GM12878 (cell line): Measurements from ENCODE around the gene EIF2S2. TPM values are rescaled to one million over a fixed set of nuclear protein-coding genes. Genes with fewer than 3 reads are reported as not detected.

Source experiments
- ATAC-seq: fragments of 200-7000 bp; cut with Tn5 transposase; 3 replicates; pipeline ENCODE4 v1.9.1; 2020; ENCODE audit warnings: mild to moderate bottlenecking, moderate library complexity
- BruUV-seq: library from RNA; stranded (reverse); fragments of 400-500 nt; replicated peaks from 2 replicates; lab custom pipeline; 2021; lab: Mats Ljungman, UMichigan
- CTCF ChIA-PET: fragments of 300-600 bp; sonication (Branson Sonifier 250); formaldehyde crosslinking; extraction: SDS; loops from one replicate; lab custom pipeline; 2021; ENCODE audit warnings: inconsistent platforms; lab: Yijun Ruan, JAX
- POLR2A ChIA-PET: fragments of 350-600 bp; formaldehyde crosslinking; extraction: SDS; loops from one replicate; lab custom pipeline; 2021; ENCODE audit warnings: inconsistent platforms; lab: Charles Lee
- RAD21 ChIA-PET: fragments of 300-600 bp; sonication (Branson Sonifier 250); formaldehyde crosslinking; loops from one replicate; lab custom pipeline; 2023; ENCODE audit warnings: antibody characterized with exemption; ENCODE audit not compliant: unreplicated experiment; lab: Charles Lee
- SMC1A ChIA-PET: fragments of 300-600 bp; sonication (Branson Sonifier 250); formaldehyde crosslinking; loops from one replicate; lab custom pipeline; 2023; ENCODE audit not compliant: unreplicated experiment, uncharacterized antibody; lab: Charles Lee
- DNase-seq: peaks from one replicate; pipeline ENCODE4 v3.0.0-alpha.2; 2011; ENCODE audit warnings: low read depth, low spot score
- FAIRE-seq: peaks from 3 replicates; lab custom pipeline; 2011; peaks lifted over from hg19 to GRCh38; lab: Jason Lieb, UNC
- H2AFZ ChIP-seq: 2 replicates; pipeline ENCODE4 v1.6.0; 2011; ENCODE audit warnings: low read depth, low read length, control low read depth; ENCODE audit not compliant: control insufficient read depth
- H3K27ac ChIP-seq: 2 replicates; pipeline ENCODE4 v1.5.1; 2011; ENCODE audit warnings: control low read depth; ENCODE audit not compliant: control insufficient read depth, insufficient read depth
- H3K27me3 ChIP-seq, 2 experiments: replicated peaks in 1 of 2; 2 replicates each; pipeline versions ENCODE4 v1.6.0 to v1.6.1; 2011; ENCODE audit warnings: low read length in 1 of 2; ENCODE audit not compliant: control insufficient read depth in 2 of 2, insufficient read depth in 2 of 2
- H3K36me3 ChIP-seq, 2 experiments: 2 replicates each; pipeline ENCODE4 v1.5.1; 2011; ENCODE audit warnings: low read length in 1 of 2; ENCODE audit not compliant: control insufficient read depth in 2 of 2, insufficient read depth in 2 of 2
- H3K4me1 ChIP-seq: 2 replicates; pipeline ENCODE4 v1.6.1; 2011; ENCODE audit warnings: mild to moderate bottlenecking, low read length, moderate library complexity, mixed read lengths; ENCODE audit not compliant: control insufficient read depth, insufficient read depth
- H3K4me2 ChIP-seq: 2 replicates; pipeline ENCODE4 v1.6.0; 2011; ENCODE audit warnings: control low read depth; ENCODE audit not compliant: control insufficient read depth, insufficient read depth
- H3K4me3 ChIP-seq: fragments of 200-600 bp; sonication (generic); 2 replicates; pipeline ENCODE4 v1.5.1; 2016
- H3K79me2 ChIP-seq: 2 replicates; pipeline ENCODE4 v1.6.0; 2011; ENCODE audit warnings: low read length; ENCODE audit not compliant: control insufficient read depth, insufficient read depth
- H3K9ac ChIP-seq: 2 replicates; pipeline ENCODE4 v1.8.0; 2011; ENCODE audit warnings: low read length, control low read depth, mixed read lengths; ENCODE audit not compliant: control insufficient read depth, insufficient read depth
- H3K9me3 ChIP-seq: replicated peaks from 3 replicates; pipeline ENCODE4 v1.5.1; 2011; ENCODE audit warnings: mild to moderate bottlenecking, low read length; ENCODE audit not compliant: control insufficient read depth, insufficient read depth
- H4K20me1 ChIP-seq: 2 replicates; pipeline ENCODE4 v1.6.0; 2011; ENCODE audit not compliant: control insufficient read depth, insufficient read depth
- BHLHE40 ChIP-seq, 2 experiments: fragments of 450-650 bp in 1 of 2; IDR thresholded peaks; 2 replicates each; pipeline ENCODE4 v1.6.1; 2011 to 2017; ENCODE audit warnings: low read depth in 2 of 2, borderline replicate concordance in 1 of 2, improper control_type of control experiment in 1 of 2, low read length in 1 of 2, mild to moderate bottlenecking in 1 of 2
- CBX5 ChIP-seq: sonication (generic); IDR thresholded peaks from 2 replicates; pipeline ENCODE4 v1.6.1; 2016; ENCODE audit warnings: low read depth, moderate library complexity, mild to moderate bottlenecking, inconsistent platforms
- CTCF ChIP-seq, 3 experiments: IDR thresholded peaks in 2 of 3; conservative IDR thresholded peaks in 1 of 3; 2 replicates each; pipeline ENCODE4 v1.5.1; 2011; ENCODE audit warnings: low read depth in 3 of 3, low read length in 3 of 3, mild to moderate bottlenecking in 3 of 3, control low read depth in 2 of 3, moderate library complexity in 2 of 3, inconsistent platforms in 1 of 3, mixed read lengths in 1 of 3; ENCODE audit not compliant: control insufficient read depth in 2 of 3, insufficient read depth in 1 of 3; ENCODE audit errors: extremely low read depth in 1 of 3
- RAD21 ChIP-seq: IDR thresholded peaks from 2 replicates; pipeline ENCODE4 v1.6.1; 2011; ENCODE audit warnings: mild to moderate bottlenecking, low read depth, low read length, moderate library complexity; ENCODE audit not compliant: insufficient read depth
- SMAD1 ChIP-seq: fragments of 450-650 bp; IDR thresholded peaks from 2 replicates; pipeline ENCODE4 v1.6.1; 2018; ENCODE audit warnings: mild to moderate bottlenecking, low read depth; ENCODE audit not compliant: partially characterized antibody
- SMC3 ChIP-seq: IDR thresholded peaks from 2 replicates; pipeline ENCODE4 v1.6.1; 2011; ENCODE audit warnings: low read length, improper control_type of control experiment, borderline replicate concordance
- SPI1 ChIP-seq: IDR thresholded peaks from 2 replicates; pipeline ENCODE4 v1.6.1; 2011; ENCODE audit warnings: low read depth, mild to moderate bottlenecking, low read length, moderate library complexity, borderline replicate concordance; ENCODE audit not compliant: insufficient read depth
- YY1 ChIP-seq: IDR thresholded peaks from 2 replicates; pipeline ENCODE4 v1.6.1; 2011; ENCODE audit warnings: low read depth, mild to moderate bottlenecking, low read length
- ZNF274 ChIP-seq: IDR thresholded peaks from one replicate; pipeline ENCODE4 v1.8.0; 2011; ENCODE audit not compliant: insufficient read length, insufficient read depth
- WGBS: methylation state at CpG from one replicate; pipeline ENCODE4 v1.1.6; 2016; ENCODE audit warnings: low lambda C conversion rate; ENCODE audit not compliant: insufficient replicate concordance, insufficient coverage; ENCODE audit errors: missing lambda C conversion rate; 5-methylcytosine and 5-hydroxymethylcytosine counted together
- in situ Hi-C: fragments of 300-500 bp; cut with MboI; formaldehyde crosslinking; loops from 9 replicates; pipeline ENCODE4 v1.14.3; 2018; ENCODE audit warnings: mixed read lengths
- intact Hi-C: fragments of 100-400 bp; cut with micrococcal nuclease; formaldehyde crosslinking; loops from one replicate; pipeline ENCODE4 v1.14.2; 2022; ENCODE audit not compliant: unreplicated experiment
- polyA plus RNA-seq, 11 experiments: library from polyadenylated mRNA; depleted of rRNA in 4 of 11; unstranded in 6 of 11; stranded (reverse) in 5 of 11; fragments of >200 nt; fragmentation: Nextera tagmentation in 4 of 11; fragmentation: Illumina TruSeq in 1 of 11; extraction: Ambion mirVana in 4 of 11; extraction: Trizol in 1 of 11; gene quantifications; 1 replicate in 1 of 11; 2 replicates in 10 of 11; pipeline versions ENCODE4 v1.2.1 to v1.2.3, GENCODE V29; 2011 to 2016; ENCODE audit warnings: inconsistent platforms in 2 of 11, missing spikeins in 2 of 11, low read depth in 1 of 11
- total RNA-seq, 4 experiments: library from RNA; depleted of rRNA in 3 of 4; stranded (reverse); fragments of >200 nt in 3 of 4; fragmentation: Illumina TruSeq in 1 of 4; extraction: Trizol in 1 of 4; gene quantifications; 2 replicates each; pipeline versions ENCODE4 v1.2.1 to v1.2.3, GENCODE V29; 2013 to 2021

Gene EIF2S2
- total and polyA plus RNA-seq, 10 of the 15 experiments (the other 5 are each of a cell fraction or from before 2014, with no cell fraction given) = 60.2 to 153 (median 84.3) TPM

- SMC1A ChIA-PET = interaction anchor here (1.1 to 1.3 kb wide), 5 partner anchors 17 to 215 kb away, joined by 3 to 4 read pairs (median 3); partner anchors contain the start of gene EIF2S2
- H3K79me2 ChIP-seq = no peaks in the 10 kb centered on the region
- peaks cover 1% of the 10 kb centered on the region; the same call in 1 of the 2 replicates for H3K4me1 ChIP-seq
- peak; percentile 73 to 90 (median 76) for TF ChIP-seq CTCF (IDR thresholded peaks at IDR 0.05 in 2 of 3, conservative IDR thresholded peaks at IDR 0.05 in 1 of 3; ENCODE audit: control insufficient read depth in 2 of 3, extremely low read depth in 1 of 3, insufficient read depth in 1 of 3, low read depth in 3 of 3, low read length in 3 of 3)
- TF ChIP-seq BHLHE40 (IDR thresholded peaks at IDR 0.05; ENCODE audit: borderline replicate concordance in 1 of 2, low read depth in 2 of 2, low read length in 1 of 2) = peak in 1 of 2 experiments; percentile 8; a peak in 1 of 4 replicates
- peak; percentile 88 for TF ChIP-seq SMC3
- TF ChIP-seq YY1 = 0 out of 2 replicates have a peak, but pooled peaks have one; percentile 26
- TF ChIP-seq RAD21 = peak; percentile 97
- TF ChIP-seq CBX5 = no peak
- no peak for TF ChIP-seq SMAD1
- TF ChIP-seq SPI1 = no peak
- no peak for TF ChIP-seq ZNF274
- TF ChIP-seq, all 136 proteins: peak for 5
- Histone ChIP-seq H4K20me1 (no peaks in the 10 kb centered on the region), H3K36me3 (no peaks in the 10 kb centered on the region), H2AFZ (peak overlapping the region; percentile 41; the same call in 1 of the 2 replicates), H3K9ac (no peak overlapping the region), H3K9me3 (no peaks in the 10 kb centered on the region), H3K27ac (no peak overlapping the region), H3K27me3 (peaks cover 0 to 2% of the 10 kb centered on the region in 2 experiments; a peak in 2 of 4 replicates), H3K4me2 (peak overlapping the region; percentile 66), H3K4me3 (no peak overlapping the region)
- BruUV-seq = no TSS peak
- ATAC-seq (peak; percentile 96), DNase-seq (peak; percentile 9), FAIRE-seq (peak; percentile 89)
- intact Hi-C loops (loop anchor here (1.0 to 10.0 kb wide), 6 partner anchors 60 to 465 kb away; partner anchors contain the start of genes ACTL10 and C20orf144), in situ Hi-C loops (loop anchor here (10.0 kb wide), 1 partner anchor 265 kb away; no protein-coding TSS in a partner anchor)
- RAD21 ChIA-PET = interaction anchor here (0.5 to 1.5 kb wide), 7 partner anchors 17 to 267 kb away, joined by 3 to 8 read pairs (median 4); no protein-coding TSS in a partner anchor
- POLR2A ChIA-PET = no interaction called here
- CTCF ChIA-PET = interaction anchor here (1.0 to 4.4 kb wide), 15 partner anchors 22 to 338 kb away, joined by 3 to 43 read pairs (median 4); no protein-coding TSS in a partner anchor
- WGBS = 0% methylated on average over 10 of the region's 10 CpGs
Observed at GRCh38 chr20:34129518-34130162, 17.6 kb upstream of the EIF2S2 start.
